ENCODE measurements around the gene FOXP1.

The FOXP1 gene

GRCh38 chr3:71586810-71587242 is 3.3 kb upstream of the FOXP1 start:
- no peak for DNase-seq (ENCODE audit: low read depth in 2 of 2)

GRCh38 chr3:71585887-71586809 is 2.6 kb upstream of the FOXP1 start:
- DNase-seq (ENCODE audit: low read depth in 2 of 2): no peak

GRCh38 chr3:71585131-71585530 is 1.6 kb upstream of the FOXP1 start:
- no peak for DNase-seq (ENCODE audit: low read depth in 2 of 2)

GRCh38 chr3:71584394-71585011 is 975 bp upstream of the FOXP1 start:
- DNase-seq (ENCODE audit: low read depth in 2 of 2): no peak

- no peak for DNase-seq (ENCODE audit: low read depth in 2 of 2)
These were observed 639 bp downstream of the FOXP1 start for GRCh38 chr3:71582612-71583565.

GRCh38 chr3:71582036-71582611 is 1.4 kb downstream of the FOXP1 start:
- DNase-seq (ENCODE audit: low read depth in 2 of 2): no peak

- no peak for DNase-seq (ENCODE audit: low read depth in 2 of 2)
These were observed 2.0 kb downstream of the FOXP1 start for GRCh38 chr3:71581457-71582035.

GRCh38 chr3:71580636-71581456 is 2.7 kb downstream of the FOXP1 start:
- DNase-seq (ENCODE audit: low read depth in 2 of 2): no peak

GRCh38 chr3:71579935-71580406 is 3.6 kb downstream of the FOXP1 start:
- no peak for DNase-seq (ENCODE audit: low read depth in 2 of 2)

- no peak for DNase-seq (ENCODE audit: low read depth in 2 of 2)
These were observed 4.1 kb downstream of the FOXP1 start for GRCh38 chr3:71579326-71579934.

GRCh38 chr3:71578054-71578751 is 5.3 kb downstream of the FOXP1 start:
- no peak for DNase-seq (ENCODE audit: low read depth in 2 of 2)

GRCh38 chr3:71577011-71577410 is 6.5 kb downstream of the FOXP1 start:
- no peak for DNase-seq (ENCODE audit: low read depth in 2 of 2)

GRCh38 chr3:71575433-71575832 is 8.1 kb downstream of the FOXP1 start:
- no peak for DNase-seq (ENCODE audit: low read depth in 2 of 2)

GRCh38 chr3:71573181-71573580 is 10.3 kb downstream of the FOXP1 start:
- no peak for DNase-seq (ENCODE audit: low read depth in 2 of 2)

GRCh38 chr3:71570546-71570945 is 13.0 kb downstream of the FOXP1 start:
- DNase-seq (ENCODE audit: low read depth in 2 of 2): no peak

GRCh38 chr3:71568207-71568606 is 15.3 kb downstream of the FOXP1 start:
- DNase-seq (ENCODE audit: low read depth in 2 of 2): no peak

GRCh38 chr3:71566776-71567175 is 16.8 kb downstream of the FOXP1 start:
- no peak for DNase-seq (ENCODE audit: low read depth in 2 of 2)

- no peak for DNase-seq (ENCODE audit: low read depth in 2 of 2)
These were observed 17.6 kb downstream of the FOXP1 start for GRCh38 chr3:71565976-71566375.

GRCh38 chr3:71565316-71565715 is 18.2 kb downstream of the FOXP1 start:
- DNase-seq (ENCODE audit: low read depth in 2 of 2): no peak
